ENCODE measurements around the gene RPL18A. TPM values are rescaled to one million over a fixed set of nuclear protein-coding genes. Genes with fewer than 3 reads are reported as not detected.

The RPL18A gene
- total RNA-seq, 1 experiment from 2014 or later: 2,837 TPM

DNA sequence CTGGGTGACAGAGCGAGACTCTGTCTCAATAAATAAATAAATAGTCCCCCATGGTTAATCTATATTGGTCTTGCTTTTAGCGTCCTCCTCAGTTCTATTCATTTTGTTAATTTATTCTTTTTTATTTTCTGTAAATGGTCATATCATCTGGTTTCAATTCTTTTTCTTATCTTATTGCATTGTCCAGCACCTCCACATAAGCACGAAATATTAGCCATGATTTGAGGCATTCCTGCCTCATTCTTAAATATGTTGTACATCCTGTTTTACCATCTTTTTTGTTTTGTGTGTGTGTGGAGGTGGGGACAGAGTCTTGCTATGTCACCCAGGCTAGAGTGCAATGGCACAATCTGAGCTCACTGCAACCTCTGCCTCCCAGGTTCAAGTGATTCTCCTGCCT, 48.5 kb downstream of the RPL18A start:
- Histone ChIP-seq H2BK15ac (ENCODE audit: low read depth, low read length) (no peak overlapping the region), H3K9ac (ENCODE audit: extremely low read depth, insufficient read length, low read length) (no peak overlapping the region), H3K18ac (ENCODE audit: insufficient read length, low read depth, low read length) (no peak overlapping the region), H3K4me1 (ENCODE audit: insufficient read depth, low read length) (peaks cover 5% of the 10 kb centered on the region; the same call in 1 of the 2 replicates), H3K79me1 (ENCODE audit: insufficient read depth, low read depth, low read length, poor library complexity, severe bottlenecking) (no peaks in the 10 kb centered on the region), H3K9me3 (ENCODE audit: control insufficient read depth, low read depth, low read length) (peaks cover 4% of the 10 kb centered on the region), H3K27ac (ENCODE audit: insufficient read length, low read depth, low read length) (no peak overlapping the region), H2BK12ac (ENCODE audit: insufficient read length, low read depth, low read length) (no peak overlapping the region), H3K27me3 (ENCODE audit: insufficient read depth, low read length) (no peaks in the 10 kb centered on the region), H4K20me1 (ENCODE audit: control insufficient read depth, insufficient read depth, insufficient read length) (no peaks in the 10 kb centered on the region), H3K56ac (ENCODE audit: insufficient read length, low read depth, low read length) (no peak overlapping the region), H2AK5ac (ENCODE audit: insufficient read length, low read length) (no peak overlapping the region), H4K5ac (ENCODE audit: insufficient read length, low read depth, low read length) (no peak overlapping the region), H3K4ac (ENCODE audit: low read depth, low read length) (no peak overlapping the region), H2BK5ac (ENCODE audit: insufficient read length, low read length) (no peak overlapping the region), H2BK120ac (ENCODE audit: low read depth, low read length, poor library complexity, severe bottlenecking) (no peak overlapping the region), H3K79me2 (ENCODE audit: insufficient read depth, low read length) (no peaks in the 10 kb centered on the region), H4K91ac (ENCODE audit: insufficient read length, low read depth, low read length) (no peak overlapping the region), H3K4me2 (ENCODE audit: insufficient read depth, insufficient read length, low read length) (no peak overlapping the region), H4K8ac (replicated peaks; ENCODE audit: insufficient read length, low read depth, low read length) (no peak overlapping the region), H3K23me2 (ENCODE audit: insufficient read length, low read depth, low read length, poor library complexity, severe bottlenecking) (no peaks in the 10 kb centered on the region), H3K14ac (ENCODE audit: insufficient read depth, low read length) (no peak overlapping the region), H2AFZ (ENCODE audit: low read length) (no peak overlapping the region), H2BK20ac (ENCODE audit: low read depth, low read length, poor library complexity, severe bottlenecking) (no peak overlapping the region), H3T11ph (ENCODE audit: low read length) (no peak overlapping the region), H3K23ac (ENCODE audit: insufficient read length, low read depth, low read length) (no peak overlapping the region)
- H3K27me3 Mint-ChIP-seq (ENCODE audit: low read depth): no peaks in the 10 kb centered on the region; the same call in 1 of the 2 replicates
- TF ChIP-seq CTCF (conservative IDR thresholded peaks at IDR 0.05): no peak
- H3K9me3 Mint-ChIP-seq: peaks cover 16 to 27% of the 10 kb centered on the region in 2 experiments
- no peak overlapping the region for H3K4me3 Mint-ChIP-seq
- no peak overlapping the region for H3K27ac Mint-ChIP-seq
- H3K36me3 Mint-ChIP-seq (ENCODE audit: insufficient read depth in 1 of 3, low read depth in 3 of 3): peaks cover 7 to 14% (median 9%) of the 10 kb centered on the region in 3 experiments
- DNase-seq: no peak
- H3K4me1 Mint-ChIP-seq: peaks cover 8% of the 10 kb centered on the region in 2 experiments
- no CpG with 5 or more reads among the region's 3 CpGs for WGBS (ENCODE audit: extremely low coverage, insufficient read length, low lambda C conversion rate)

All from H9 (cell line).